Camera-type eye (tissue), 1 donor: ENCODE data around the gene SGPL1. TPM values are rescaled to one million over a fixed set of nuclear protein-coding genes. Genes with fewer than 3 reads are reported as not detected.

Experiments used
- total RNA-seq: library from RNA; depleted of rRNA; stranded (reverse); fragments of >200 nt; gene quantifications from one replicate; pipeline ENCODE4 v1.2.3, GENCODE V29; 2014

SGPL1 gene
- total RNA-seq: 45.7 TPM

GRCh38 chr10:70815504-70816219 is at the start of gene SGPL1:
Gene SGPL1, plus strand, starts transcription at chr10:70815948. Its CDS starts 906 bp downstream, at chr10:70816854.

DNA sequence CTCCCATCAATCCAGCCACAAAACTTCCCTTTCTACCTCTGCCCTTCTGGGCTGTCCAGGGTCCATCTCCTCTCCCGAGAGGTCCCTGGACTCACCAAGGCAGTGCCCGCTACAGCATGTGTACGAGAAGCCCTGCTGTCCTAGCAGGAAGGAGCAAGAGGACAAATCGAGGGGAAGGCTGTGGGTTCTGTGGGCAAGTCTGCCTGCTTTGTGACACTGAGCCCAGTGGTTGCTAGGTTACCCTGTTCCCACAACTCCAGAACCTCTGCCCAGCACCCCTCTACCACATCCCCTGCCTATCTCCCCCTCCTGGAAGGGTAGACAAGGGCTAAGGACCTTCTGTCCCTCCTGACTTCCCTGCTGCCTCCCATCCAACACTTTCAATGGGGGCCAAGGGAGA is 30.6 kb upstream of the SGPL1 start, which contains the start of gene TBATA:
Gene TBATA (minus strand): TSS at position 188 of the 400 bp plus-strand sequence. CDS start 1,998 bp downstream, outside the sequence.

DNA sequence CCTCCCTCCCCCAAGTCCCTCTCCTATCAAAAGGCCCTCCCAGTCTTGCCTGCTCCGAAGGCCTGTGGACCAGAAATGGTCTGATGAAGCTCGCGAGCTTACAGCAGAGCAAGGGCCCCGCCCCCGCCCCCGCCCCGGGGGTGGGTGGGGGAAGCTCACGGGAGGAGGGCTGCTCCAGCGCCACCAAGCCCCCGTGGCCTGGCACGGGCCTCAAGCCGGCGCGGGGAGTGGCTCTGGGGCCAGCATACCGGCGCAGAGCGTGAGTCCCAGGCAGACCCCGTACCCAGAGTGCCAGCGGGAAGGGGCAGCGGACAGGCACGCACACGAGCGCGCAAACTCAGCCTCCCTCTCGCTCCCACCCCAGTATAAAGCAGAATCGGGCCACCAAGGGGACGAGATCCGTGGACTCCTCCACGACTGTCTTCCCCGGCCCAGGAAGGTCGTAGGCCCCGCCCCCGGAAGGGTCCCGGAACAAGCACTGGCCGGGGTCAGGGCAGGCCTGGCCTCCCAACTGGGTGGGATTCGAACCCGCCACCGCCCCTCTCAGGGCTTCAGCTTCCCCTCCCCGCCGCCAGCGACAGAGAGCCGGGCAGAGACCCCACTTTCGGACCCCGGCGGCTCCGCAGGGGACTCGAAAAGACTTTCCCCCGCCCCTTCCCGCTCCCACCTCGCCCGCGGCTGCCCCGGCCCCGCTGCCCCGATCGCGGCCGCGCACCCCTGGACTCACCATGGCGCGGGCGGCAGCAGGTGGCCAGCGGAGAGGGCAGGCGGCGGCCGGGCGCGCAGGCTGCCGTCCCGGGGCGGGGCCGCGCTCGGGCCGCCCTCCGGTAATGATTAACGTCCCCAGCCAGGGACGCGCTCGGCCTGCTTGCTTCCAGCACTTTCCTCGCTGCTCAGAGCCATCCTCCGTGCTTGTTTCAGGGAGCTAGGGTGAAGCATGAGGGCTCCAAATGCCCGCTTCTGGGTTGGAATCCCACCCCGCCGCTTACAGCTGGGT is 72.4 kb downstream of the SGPL1 start, which contains the start of gene PCBD1:
Gene PCBD1 (minus strand): TSS at position 762 of the 997 bp plus-strand sequence. CDS start 32 bp downstream, at position 730.

Other genes with a start within 250 kb of the SGPL1 start
- gene PRF1, start 213.2 kb upstream of the SGPL1 start, total RNA-seq: 0.71 TPM
- 5.2 TPM for gene ADAMTS14, start 143.4 kb upstream of the SGPL1 start, total RNA-seq
- gene TBATA, start 30.6 kb upstream of the SGPL1 start, total RNA-seq: not detected
- gene PCBD1, start 72.6 kb downstream of the SGPL1 start, total RNA-seq: 39.8 TPM